HG03469 (cell line): Measurements from ENCODE around the gene HPS4.

Experiments used
- ATAC-seq: cut with Tn5 transposase; IDR thresholded peaks from one replicate; pipeline ENCODE4 v1.9.1; 2021; ENCODE audit warnings: mild to moderate bottlenecking, moderate library complexity, moderate number of reproducible peaks; ENCODE audit not compliant: unreplicated experiment

HPS4 gene

DNA sequence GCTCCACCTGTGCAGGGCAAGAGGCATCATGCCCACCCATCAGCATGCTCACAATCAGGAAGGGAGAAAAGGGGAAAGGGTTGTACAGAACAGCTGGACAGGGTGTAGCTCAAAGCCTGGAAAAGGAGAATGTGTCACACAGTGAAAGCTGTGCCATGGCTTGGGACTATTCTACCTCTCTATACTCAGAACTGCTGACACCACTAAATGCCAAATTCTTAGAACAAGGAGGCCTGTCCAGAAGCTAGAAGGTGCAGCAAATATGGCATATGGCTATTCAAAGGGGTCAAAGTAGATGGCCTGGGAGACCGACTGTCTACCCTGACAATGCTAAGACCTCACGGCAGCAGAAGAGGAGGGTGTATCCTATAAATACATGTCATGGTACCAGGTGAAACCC lies 12.8 kb downstream of the HPS4 start:
- ATAC-seq: no peak

DNA sequence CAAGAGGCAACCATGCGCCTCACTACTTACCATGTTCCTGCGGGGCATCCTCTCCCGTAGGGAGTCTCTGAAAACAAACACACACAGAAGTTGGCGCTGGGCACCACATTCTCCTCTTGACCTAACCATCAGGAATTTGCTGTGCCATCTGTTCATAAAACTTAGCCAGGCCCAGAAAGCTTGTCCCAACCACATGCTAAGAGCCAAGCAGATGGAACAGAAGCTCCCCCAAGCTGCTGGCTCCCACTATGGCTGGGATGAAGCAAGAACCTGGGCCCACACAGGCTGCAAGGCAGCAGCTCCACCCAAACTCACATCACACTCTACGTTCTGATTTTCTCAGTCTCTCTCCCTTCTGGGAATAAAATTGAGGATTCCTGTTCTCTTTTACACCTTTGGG lies 17.4 kb downstream of the HPS4 start:
- no peak for ATAC-seq

DNA sequence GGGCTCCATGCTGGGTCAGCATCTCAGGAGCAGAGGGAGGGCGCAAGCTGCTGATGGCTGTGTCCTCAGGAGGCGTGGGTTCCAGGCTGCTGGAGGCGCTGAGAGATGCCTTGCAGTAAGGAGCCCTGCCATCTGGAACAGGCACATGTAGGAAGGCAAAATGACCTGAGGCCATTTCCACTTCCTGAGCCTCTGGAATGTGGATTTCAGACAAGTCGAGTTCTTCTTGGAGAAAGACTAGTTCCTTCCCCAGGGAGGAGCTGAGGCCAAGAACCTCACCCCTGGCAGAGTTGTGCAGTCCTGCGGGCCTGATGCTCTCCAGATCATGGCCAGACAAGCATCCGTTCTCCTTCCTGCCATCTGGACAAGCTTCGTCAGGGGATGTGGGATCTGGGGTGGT lies 19.3 kb downstream of the HPS4 start:
- no peak for ATAC-seq

DNA sequence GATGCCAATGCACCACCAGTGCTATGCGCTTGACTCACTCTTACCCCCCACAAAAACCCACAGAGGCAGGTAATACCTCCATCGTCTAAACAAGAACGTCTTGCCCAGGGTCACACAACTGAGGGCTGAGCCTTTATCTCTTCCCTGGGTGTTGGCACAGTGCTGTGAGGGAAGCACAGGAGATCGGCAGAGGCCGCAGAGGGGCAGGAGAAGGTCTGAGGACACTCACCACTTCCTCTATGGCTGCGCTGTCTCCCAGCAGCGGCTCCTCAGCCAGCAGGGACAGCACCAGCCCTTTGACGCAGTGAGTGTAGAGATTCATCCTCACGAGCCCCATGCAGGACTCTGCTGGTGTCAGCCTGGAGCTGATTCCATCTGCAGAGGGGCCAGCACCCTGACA lies 19.9 kb downstream of the HPS4 start:
- ATAC-seq: no peak

DNA sequence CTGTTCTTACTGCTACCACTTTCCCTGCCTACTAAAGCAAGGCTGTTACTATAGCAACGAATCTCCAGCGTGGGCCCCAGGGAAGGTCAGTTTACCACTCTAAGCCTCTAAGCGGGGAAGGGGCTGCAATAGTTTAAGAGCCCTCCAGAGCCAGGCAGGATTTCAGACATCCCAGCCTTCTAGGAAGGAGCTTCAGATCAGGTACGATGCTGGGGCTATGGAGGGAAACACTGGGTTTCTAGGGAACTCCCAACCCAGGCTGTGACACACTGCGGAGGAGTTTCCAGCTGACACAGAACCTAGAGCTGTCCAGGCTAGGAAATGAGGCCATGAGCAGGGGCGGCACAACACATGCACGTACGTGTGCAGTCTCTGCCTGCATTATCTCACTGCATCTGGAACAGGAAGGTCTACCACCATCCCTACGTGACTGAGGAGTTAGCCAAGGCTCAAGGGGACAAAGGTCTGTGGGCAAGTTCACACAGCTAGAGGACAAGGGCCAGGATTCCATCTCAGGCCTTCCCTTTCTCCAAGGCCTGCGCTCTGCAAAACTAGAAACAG lies 20.4 kb downstream of the HPS4 start:
- no peak for ATAC-seq

DNA sequence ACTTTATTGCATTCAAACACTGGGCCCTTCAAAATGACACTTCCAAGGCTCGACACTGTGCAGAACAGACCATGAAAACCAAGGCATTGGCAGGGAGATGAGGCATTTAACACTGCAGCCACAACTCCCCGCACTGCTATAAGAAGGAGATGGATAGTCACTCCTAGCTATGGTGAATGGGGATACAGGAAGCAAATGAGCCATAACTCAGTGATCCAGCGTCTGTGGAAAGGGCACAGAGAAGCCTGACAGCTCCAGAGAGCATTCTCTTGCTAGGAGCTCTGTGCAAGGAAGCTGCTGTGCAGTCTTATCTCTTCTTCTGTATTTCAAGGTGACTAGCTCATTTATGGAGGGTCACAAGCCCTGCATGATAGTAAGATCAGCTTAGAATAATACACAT lies 20.9 kb downstream of the HPS4 start:
- no peak for ATAC-seq

DNA sequence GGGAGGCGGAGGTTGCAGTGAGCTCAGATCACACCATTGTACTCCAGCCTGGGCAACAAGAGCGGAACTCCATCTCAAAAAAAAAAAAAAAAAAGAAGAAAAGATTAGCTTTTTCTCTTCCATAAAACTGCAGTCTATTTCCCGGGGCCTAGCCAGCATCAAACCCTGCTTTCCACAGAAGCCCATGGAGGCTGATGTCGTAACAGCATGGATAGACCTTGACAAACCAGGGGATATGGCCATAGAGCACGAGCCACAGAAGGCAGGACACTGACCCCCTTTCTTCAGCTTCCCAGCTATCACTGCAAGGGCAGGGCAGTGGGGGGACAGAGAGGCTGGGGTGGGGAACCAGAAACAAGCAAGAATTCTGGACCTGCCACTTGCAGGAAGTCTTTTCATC lies 21.5 kb downstream of the HPS4 start:
- no peak for ATAC-seq

DNA sequence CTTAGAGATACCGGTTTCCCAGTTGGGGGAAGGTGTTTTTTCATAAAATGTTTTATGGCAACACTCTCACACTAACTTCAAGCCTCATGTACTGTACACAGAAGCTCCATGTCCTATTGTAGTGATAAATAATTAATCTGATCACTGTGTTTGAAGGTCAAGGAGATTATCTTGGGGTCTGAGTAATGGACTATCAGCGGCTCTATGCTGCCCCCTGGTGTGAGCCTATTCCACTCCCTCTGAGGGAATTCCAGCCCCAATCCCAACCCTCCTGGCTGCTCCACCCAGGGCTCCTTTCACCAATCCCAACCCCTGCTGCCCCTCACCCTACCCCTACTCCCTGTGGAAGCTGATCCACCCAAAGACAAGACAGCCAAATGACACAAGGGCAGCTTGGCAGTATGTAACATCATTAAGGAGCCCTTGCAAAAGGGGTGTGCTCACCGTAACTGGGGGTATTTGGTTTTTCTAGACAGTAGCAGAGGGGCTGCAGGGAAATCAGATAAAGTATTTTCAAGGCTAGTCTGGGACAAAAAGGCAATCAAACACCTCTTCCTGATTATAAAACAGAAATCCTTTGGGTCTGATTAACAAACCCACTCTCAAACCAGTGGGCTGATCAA lies 22.3 kb downstream of the HPS4 start:
- no peak for ATAC-seq

DNA sequence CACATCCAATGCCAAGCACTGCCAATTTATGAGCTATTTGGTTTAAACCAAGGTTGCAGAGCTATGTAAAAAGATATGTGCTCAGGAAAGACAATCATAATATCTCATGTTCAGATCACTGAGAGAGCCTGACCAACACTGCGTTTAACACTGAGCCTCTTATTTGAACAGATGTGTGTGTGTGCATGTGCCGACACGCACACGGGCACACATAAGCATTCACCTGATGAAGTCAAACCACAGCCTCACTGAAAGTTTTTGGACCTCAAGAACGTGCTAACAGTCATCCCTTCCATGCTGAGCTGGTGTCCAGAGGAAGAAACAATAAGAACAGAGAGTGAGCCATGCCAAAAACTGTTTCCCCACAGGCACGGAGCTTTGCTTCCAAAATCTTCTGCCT lies 23.4 kb downstream of the HPS4 start:
- no peak for ATAC-seq

DNA sequence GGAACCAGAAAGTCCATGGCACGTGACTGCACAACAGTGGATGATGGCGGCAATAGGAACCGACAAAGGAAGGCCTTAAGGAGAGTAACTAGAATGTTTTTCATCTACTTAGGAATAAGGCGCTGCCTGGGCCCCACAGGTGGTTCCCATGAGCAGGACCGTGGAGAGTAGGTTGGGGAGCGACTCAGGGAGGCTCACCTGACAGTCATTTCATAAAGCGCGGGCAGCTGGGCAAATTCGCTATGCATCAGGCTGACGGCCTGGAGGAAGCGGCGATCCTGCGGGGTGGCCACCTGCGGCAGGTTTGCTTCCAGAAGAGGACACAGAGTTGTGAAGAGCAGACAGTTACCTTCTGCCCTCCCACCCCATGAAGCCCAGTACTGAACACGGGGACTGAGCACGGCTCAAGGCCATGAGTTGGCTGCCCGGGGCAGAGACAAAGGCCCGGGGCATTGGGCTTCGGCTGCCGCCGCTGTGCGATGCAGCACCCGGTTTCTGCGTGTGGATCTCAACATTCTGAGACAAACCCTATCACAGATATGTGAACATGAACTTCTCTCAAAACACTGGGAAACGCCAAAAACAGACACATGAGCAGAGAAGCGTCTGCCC lies 25.8 kb downstream of the HPS4 start:
- ATAC-seq: no peak

DNA sequence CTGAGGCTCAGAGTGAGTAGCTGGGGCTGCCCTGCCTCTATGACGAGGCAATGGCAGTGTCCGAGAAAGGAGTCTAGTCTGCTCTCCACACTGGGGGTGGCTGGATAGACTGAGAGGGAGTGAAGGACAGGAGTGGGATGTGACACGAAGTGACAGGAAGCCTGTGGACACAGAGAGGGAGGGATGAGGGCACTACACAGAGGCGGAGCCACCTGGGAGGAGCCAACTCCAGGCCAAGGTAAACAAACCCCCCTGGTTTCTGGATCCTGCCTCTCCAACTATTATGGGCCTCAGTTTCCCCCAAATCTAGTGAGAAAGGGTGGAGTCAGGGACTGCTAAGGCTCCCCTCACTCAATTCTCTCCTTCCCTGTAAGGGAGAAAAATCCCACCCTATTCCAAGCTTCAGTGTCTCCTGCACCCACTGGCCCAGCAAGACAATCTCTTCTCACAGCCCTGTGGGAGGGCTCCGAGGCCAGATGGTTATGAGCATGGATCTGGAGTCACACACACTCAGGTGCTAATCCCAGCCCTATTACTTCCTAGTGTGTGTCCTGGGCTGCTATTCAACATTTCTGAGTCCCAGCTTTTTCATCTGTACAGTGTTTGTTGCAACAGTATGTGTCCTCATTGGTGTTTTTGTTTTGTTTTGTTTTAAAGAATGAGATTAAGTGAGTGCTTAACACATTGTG lies 29.6 kb downstream of the HPS4 start:
- ATAC-seq: no peak

DNA sequence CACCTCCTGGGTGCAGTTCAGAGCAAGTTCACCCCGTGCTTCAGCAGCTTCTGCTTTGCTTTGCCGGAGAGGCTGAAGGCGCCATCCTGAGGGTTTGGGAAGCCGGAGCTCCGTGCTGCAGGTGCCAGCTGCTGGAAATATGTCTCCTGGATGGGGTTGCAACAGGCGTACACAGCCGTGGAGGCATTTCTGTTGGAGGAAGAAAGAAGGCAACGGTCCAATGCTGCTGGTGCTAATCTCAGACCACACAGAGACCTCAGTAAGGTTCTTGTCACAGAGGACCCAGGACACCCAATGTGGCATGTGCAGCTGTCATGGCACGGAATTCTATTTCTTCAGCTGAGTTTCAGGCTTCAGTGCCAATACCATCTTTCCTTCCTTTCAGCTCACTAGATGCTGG lies 30.4 kb downstream of the HPS4 start:
- no peak for ATAC-seq

DNA sequence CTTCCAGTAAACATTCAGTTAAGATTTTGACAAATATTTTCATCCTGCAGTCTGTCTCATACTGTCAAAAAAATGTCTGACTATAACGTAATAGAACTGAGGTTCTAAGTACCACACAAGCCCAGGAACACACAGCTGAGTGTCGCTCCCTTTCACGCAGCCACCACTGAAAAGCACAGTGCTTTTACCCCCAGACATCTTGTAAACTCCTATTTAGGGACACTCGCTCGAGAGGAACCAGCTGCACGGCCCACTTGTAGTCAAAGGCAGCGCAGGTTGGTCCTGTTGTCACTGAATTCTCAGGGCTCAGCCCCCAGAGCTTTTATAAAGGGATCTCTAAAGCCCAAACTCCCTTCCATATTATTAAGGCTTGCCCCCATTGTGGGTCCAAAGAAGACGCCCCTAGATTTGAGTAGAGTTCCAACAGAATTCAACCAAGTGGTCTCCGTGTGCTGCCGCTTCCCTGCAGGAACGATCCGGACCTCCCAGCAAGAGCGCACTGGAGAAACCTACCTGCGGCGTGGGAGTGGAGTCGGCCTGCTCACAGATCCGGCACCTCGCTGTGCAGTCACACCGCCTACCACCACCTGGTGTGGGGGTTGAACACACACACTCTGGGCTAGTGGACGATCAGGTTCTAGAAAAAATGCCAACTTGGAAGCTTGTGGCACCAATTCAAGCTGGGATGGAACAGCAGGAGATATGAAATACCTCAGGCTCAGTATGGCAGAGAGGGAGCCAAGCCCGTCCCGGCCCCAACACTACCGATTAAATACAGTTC lies 31.2 kb downstream of the HPS4 start:
- ATAC-seq: no peak

DNA sequence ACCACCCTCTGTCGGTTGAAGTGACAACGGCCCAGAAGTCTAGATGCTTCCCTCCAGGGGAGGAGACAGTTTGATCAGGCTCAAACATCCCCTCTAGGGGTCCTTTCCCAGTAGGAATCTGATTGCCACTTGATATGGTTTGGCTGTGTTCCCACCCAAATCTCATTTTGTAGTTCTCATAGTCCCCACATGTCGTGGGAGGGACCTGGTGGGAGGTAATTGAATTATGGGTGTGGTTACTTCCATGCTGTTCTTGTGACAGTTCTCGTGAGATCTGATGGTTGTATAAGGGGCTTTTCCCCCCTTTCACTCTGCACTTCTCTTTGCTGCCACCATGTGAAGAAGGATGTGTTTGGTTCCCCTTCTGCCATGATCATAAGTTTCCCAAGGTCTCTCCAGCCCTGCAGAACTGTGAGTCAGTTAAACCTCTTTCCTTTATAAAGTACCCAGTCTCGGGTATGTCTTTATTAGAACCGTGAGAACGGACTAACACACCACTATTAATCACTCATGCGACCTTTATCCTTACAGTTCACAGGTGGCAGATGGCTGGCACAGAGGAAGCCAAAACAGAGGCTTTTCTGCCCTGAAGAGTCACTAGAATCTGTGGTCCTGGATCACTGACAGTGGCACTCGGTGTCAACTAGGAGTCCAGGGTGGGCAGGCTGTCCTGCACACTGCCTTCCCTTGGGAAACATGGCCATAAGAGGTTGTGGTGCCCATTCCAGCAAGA lies 33.0 kb downstream of the HPS4 start:
- no peak for ATAC-seq

DNA sequence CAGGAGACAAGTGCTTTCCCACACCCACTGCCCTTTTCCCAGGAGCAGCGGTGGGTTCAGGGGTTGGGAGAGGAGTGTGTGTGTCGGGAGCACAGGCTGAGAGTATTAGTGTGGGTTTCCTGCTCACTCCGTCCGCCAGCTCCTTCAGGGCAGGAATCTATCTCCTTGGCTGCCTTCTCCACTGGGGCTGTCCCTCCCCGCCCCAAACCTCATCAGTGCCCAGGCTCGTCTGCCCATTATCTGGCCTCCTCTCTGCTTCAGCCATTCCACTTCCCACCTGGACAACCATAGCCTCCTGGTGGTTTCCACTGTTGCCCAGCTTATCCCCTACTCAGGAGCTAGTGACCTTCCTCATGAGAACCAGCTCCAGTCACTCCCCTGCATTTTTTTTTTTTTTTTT lies 34.6 kb downstream of the HPS4 start:
- ATAC-seq: no peak

DNA sequence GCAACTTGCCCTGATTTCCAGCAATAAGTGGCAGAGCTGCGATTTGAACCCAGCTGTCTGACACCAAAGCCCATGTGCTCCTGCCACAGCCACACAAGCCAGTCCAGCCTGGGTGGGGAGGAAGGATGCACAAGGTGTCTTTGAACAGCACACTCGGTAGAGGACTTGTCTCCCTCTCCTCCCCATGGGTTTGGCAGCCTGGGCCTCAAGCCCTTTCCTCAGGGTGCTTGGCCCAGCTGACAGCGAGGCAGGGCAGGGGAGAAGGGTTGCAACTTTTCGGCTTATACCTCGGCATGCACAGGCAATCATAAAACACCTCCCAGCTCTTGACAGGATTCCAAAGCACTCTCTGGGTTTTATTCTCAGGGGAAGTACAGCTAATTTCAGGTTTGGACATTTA lies 35.2 kb downstream of the HPS4 start:
- ATAC-seq: no peak

DNA sequence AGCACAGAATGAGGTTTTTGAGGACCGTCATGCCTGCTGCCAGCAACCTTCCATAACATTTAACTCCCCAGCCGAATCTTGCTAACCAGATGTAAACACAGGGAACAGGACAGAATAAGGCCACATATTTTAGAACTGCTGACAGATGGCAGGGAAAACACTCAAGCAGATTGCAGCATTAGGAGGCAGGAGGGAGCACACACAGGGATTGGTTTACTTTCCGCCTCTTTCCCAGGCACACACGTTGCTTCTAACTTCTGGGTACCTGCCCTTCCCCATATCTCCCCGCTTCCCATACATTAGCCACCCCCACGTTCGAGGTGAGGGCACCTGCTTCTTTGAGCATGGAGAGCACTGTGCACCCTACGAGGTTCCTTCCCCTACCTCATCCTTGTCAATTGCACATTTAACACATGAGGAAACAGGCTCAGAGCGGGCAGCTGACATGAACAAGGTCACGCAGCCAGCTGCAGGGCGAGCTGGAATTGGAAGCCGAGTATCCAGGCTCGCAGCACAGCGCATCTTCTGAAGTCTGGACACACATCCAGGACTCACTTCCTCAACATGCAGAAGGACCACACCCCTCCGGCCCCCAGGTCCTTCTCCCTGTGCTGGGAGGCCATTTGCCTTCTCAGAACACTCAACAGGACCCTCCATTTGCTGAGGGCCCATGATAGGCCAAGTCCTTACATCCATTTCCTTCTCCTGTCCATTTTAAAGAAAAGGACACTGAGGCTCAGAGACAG lies 35.8 kb downstream of the HPS4 start:
- no peak for ATAC-seq

DNA sequence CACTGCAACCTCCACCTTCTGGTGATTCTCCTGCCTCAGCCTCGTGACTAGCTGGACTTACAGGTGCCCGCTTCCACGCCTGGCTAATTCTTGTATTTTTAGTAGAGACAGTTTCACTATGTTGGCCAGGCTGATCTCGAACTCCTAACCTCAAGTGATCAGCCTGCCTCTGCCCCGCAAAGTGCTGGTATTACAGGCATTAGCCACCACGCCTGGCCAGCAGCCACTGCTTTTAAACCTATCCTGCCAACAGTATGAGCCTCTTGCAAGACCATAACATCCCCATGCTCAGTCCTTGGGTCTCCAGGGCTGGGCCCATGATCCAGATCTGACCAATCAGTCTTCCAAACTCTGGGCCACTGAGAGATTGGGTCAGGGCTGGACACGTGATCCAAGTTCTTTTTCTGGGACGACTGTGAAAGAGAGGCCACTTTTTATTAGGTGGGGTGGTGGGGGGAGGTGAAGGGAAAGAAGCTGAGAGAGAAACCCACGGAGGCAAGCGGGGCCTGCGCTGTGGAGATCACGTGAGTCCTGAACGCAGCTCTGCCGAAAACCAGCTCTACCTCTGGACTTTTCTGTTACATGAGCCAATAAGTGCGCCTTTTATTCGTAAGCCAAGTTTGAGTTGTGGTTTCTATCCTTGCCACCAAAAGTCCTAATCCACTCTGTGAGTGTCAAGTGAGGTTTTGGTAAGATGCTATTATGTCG lies 36.6 kb downstream of the HPS4 start:
- ATAC-seq: no peak

DNA sequence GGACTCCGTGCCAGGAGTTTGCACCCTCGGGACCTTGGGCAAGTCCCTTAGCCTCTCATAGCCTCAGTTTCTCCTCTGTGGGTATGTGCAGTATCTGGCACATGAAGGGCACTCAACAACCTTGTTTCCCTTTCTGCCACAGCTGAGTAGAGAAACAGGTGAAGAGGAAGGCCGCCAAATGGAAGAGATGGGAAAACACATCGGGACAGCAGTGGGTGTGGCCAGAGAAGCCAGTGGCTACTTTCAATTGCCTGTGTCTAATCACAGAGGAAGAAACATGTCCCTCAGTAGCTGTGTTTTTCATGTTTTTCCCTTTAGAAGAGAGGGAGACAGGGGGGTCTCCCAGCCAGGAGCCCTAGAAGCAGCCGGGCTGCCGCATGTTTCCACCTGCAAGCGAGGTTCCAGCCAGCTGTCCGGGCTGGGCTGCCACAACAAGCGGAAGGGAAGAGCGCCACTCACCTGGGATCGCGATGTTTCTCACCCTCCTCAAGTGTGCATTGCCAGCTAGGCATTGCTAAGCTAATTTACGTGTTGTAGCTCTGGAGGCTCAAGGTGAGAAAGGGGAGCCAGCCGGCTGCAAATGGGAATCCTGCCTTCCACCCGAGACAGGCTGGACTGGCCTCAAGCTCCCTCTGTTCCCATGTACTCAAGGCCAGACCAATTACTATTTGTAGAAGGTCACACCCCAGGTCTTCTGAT lies 37.9 kb downstream of the HPS4 start:
- no peak for ATAC-seq
